K562 (cell line): Measurements from ENCODE around the gene OSGEP. TPM values are rescaled to one million over a fixed set of nuclear protein-coding genes. Genes with fewer than 3 reads are reported as not detected.
A peak's percentile ranks its signal among the peaks of the same experiment; 100 is the strongest.

ENCODE experiments used
- ATF3 ChIP-seq, 2 experiments: fragments of 450-650 bp in 1 of 2; sonication (generic) in 1 of 2; formaldehyde crosslinking in 1 of 2; IDR thresholded peaks in 1 of 2; conservative IDR thresholded peaks in 1 of 2; 2 replicates each; pipeline versions ENCODE4 v1.6.1 to v1.8.1; 2016 to 2023; ENCODE audit warnings: mild to moderate bottlenecking in 2 of 2, moderate library complexity in 2 of 2, inconsistent platforms in 1 of 2, missing genetic modification reagents in 1 of 2
- CREB3 ChIP-seq: fragments of 450-650 bp; conservative IDR thresholded peaks from 2 replicates; pipeline ENCODE4 v1.6.1; 2016; ENCODE audit warnings: missing genetic modification characterization, low read depth, mild to moderate bottlenecking, missing compliant biosample characterization, moderate library complexity
- IRF2 ChIP-seq: sonication (generic); formaldehyde crosslinking; IDR thresholded peaks from 2 replicates; pipeline ENCODE4 v1.8.1; 2022; ENCODE audit warnings: mild to moderate bottlenecking, missing genetic modification reagents
- SNRNP70 ChIP-seq: fragments of 200-400 bp; formaldehyde crosslinking; optimal IDR thresholded peaks from 2 replicates; pipeline ENCODE3; 2017; ENCODE audit warnings: low read depth, low read length
- SUPT5H ChIP-seq: fragments of 450-650 bp; IDR thresholded peaks from 2 replicates; pipeline ENCODE4 v1.6.1; 2016
- TCF15 ChIP-seq: fragments of 250-450 bp; sonication (Bioruptor Pico); IDR thresholded peaks from 2 replicates; pipeline ENCODE4 v1.8.0; 2022; ENCODE audit warnings: moderate library complexity, mild to moderate bottlenecking, inconsistent platforms
- XRCC4 ChIP-seq: IDR thresholded peaks from one replicate; pipeline ENCODE4 v1.6.1; 2011; ENCODE audit not compliant: insufficient read depth, insufficient read length; ENCODE audit errors: extremely low read depth
- ZKSCAN1 ChIP-seq: fragments of 150-350 bp; IDR thresholded peaks from 2 replicates; pipeline ENCODE4 v1.6.1; 2016; ENCODE audit warnings: low read depth, low read length
- ZMIZ1 ChIP-seq, 2 experiments: fragments of 150-350 bp in 1 of 2; IDR thresholded peaks; 2 replicates each; pipeline ENCODE4 v1.6.1; 2012 to 2016; ENCODE audit warnings: low read depth in 2 of 2, low read length in 2 of 2, mild to moderate bottlenecking in 1 of 2, moderate library complexity in 1 of 2
- ZNF134 ChIP-seq: fragments of 250-450 bp; sonication (Bioruptor Pico); conservative IDR thresholded peaks from 2 replicates; pipeline ENCODE4 v1.4.0; 2020
- ZNF165 ChIP-seq: fragments of 250-450 bp; sonication (Bioruptor Pico); IDR thresholded peaks from 2 replicates; pipeline ENCODE4 v1.4.0; 2020; ENCODE audit warnings: borderline replicate concordance
- ZNF76 ChIP-seq: fragments of 250-450 bp; sonication (Bioruptor Pico); IDR thresholded peaks from 2 replicates; pipeline ENCODE4 v1.4.0; 2020; ENCODE audit warnings: mild to moderate bottlenecking, moderate library complexity, borderline replicate concordance
- polyA plus RNA-seq, 8 experiments: library from polyadenylated mRNA; depleted of rRNA in 4 of 8; stranded (reverse) in 5 of 8; unstranded in 3 of 8; fragments of >200 nt; fragmentation: Nextera tagmentation in 2 of 8; fragmentation: Illumina TruSeq in 1 of 8; extraction: Ambion mirVana in 2 of 8; extraction: Trizol in 1 of 8; gene quantifications; 2 replicates each; pipeline versions ENCODE4 v1.2.1 to v1.2.3, GENCODE V29; 2011 to 2014; ENCODE audit warnings: inconsistent platforms in 1 of 8, missing spikeins in 1 of 8
- total RNA-seq, 7 experiments: library from RNA; depleted of rRNA in 6 of 7; stranded (reverse); fragments of >200 nt in 6 of 7; fragmentation: Illumina TruSeq in 2 of 7; extraction: Trizol in 2 of 7; gene quantifications; 2 replicates each; pipeline versions ENCODE4 v1.2.1 to v1.2.3, GENCODE V29; 2011 to 2021; ENCODE audit warnings: low replicate concordance in 1 of 7
- TF ChIP-seq, protein P1 (sequence below): sonication (generic); formaldehyde crosslinking; IDR thresholded peaks from 2 replicates; pipeline ENCODE4 v1.8.0; 2023; ENCODE audit warnings: missing genetic modification reagents, mild to moderate bottlenecking, borderline replicate concordance
- TF ChIP-seq, protein P2 (sequence below): sonication (generic); formaldehyde crosslinking; IDR thresholded peaks from 2 replicates; pipeline ENCODE4 v1.5.0; 2020; ENCODE audit warnings: missing genetic modification reagents

OSGEP gene
- total and polyA plus RNA-seq, 9 of the 15 experiments (the other 6 are each of a cell fraction or from before 2014, with no cell fraction given): 32.1 to 59.2 (median 44.1) TPM

GRCh38 chr14:20477211-20477876 is 22.7 kb upstream of the OSGEP start (continued):
- TF ChIP-seq, protein P1, sequence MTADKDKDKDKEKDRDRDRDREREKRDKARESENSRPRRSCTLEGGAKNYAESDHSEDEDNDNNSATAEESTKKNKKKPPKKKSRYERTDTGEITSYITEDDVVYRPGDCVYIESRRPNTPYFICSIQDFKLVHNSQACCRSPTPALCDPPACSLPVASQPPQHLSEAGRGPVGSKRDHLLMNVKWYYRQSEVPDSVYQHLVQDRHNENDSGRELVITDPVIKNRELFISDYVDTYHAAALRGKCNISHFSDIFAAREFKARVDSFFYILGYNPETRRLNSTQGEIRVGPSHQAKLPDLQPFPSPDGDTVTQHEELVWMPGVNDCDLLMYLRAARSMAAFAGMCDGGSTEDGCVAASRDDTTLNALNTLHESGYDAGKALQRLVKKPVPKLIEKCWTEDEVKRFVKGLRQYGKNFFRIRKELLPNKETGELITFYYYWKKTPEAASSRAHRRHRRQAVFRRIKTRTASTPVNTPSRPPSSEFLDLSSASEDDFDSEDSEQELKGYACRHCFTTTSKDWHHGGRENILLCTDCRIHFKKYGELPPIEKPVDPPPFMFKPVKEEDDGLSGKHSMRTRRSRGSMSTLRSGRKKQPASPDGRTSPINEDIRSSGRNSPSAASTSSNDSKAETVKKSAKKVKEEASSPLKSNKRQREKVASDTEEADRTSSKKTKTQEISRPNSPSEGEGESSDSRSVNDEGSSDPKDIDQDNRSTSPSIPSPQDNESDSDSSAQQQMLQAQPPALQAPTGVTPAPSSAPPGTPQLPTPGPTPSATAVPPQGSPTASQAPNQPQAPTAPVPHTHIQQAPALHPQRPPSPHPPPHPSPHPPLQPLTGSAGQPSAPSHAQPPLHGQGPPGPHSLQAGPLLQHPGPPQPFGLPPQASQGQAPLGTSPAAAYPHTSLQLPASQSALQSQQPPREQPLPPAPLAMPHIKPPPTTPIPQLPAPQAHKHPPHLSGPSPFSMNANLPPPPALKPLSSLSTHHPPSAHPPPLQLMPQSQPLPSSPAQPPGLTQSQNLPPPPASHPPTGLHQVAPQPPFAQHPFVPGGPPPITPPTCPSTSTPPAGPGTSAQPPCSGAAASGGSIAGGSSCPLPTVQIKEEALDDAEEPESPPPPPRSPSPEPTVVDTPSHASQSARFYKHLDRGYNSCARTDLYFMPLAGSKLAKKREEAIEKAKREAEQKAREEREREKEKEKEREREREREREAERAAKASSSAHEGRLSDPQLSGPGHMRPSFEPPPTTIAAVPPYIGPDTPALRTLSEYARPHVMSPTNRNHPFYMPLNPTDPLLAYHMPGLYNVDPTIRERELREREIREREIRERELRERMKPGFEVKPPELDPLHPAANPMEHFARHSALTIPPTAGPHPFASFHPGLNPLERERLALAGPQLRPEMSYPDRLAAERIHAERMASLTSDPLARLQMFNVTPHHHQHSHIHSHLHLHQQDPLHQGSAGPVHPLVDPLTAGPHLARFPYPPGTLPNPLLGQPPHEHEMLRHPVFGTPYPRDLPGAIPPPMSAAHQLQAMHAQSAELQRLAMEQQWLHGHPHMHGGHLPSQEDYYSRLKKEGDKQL (CRISPR knock-in tag): no peak
- TF ChIP-seq SNRNP70: no peak
- no peak for TF ChIP-seq ZNF134 (CRISPR knock-in tag)
- TF ChIP-seq ATF3 (IDR thresholded peaks at IDR 0.05): no peak
- no peak for TF ChIP-seq ATF3 (CRISPR knock-in tag; conservative IDR thresholded peaks at IDR 0.05)
- no peak for TF ChIP-seq CREB3 (tag)
- TF ChIP-seq TCF15 (CRISPR knock-in tag): no peak
- no peak for TF ChIP-seq XRCC4
- no peak for TF ChIP-seq ZNF165 (CRISPR knock-in tag)
- 0 out of 4 replicates have a peak, but pooled peaks of 1 of the 2 experiments have one; percentile 28 for TF ChIP-seq ZMIZ1 (IDR thresholded peaks at IDR 0.05; ENCODE audit: low read depth in 2 of 2, low read length in 2 of 2)
- no peak for TF ChIP-seq IRF2 (CRISPR knock-in tag)
- peak; percentile 53; the same call in 1 of the 2 replicates for TF ChIP-seq SUPT5H
- no peak for TF ChIP-seq ZKSCAN1
- TF ChIP-seq, protein P2, sequence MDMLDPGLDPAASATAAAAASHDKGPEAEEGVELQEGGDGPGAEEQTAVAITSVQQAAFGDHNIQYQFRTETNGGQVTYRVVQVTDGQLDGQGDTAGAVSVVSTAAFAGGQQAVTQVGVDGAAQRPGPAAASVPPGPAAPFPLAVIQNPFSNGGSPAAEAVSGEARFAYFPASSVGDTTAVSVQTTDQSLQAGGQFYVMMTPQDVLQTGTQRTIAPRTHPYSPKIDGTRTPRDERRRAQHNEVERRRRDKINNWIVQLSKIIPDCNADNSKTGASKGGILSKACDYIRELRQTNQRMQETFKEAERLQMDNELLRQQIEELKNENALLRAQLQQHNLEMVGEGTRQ (CRISPR knock-in tag): no peak
- no peak for TF ChIP-seq ZNF76
